ENCODE data around the gene ESR1. TPM values are rescaled to one million over a fixed set of nuclear protein-coding genes. Genes with fewer than 3 reads are reported as not detected.
"Not testable (repeated sequence)": the region's sequence is repeated elsewhere in the genome, so short reads cannot be mapped to it uniquely, and the experiment has no call there.

ESR1 gene
- polyA plus RNA-seq, 4 donors, result 0.13 to 0.55 TPM; not detected in 2

DNA sequence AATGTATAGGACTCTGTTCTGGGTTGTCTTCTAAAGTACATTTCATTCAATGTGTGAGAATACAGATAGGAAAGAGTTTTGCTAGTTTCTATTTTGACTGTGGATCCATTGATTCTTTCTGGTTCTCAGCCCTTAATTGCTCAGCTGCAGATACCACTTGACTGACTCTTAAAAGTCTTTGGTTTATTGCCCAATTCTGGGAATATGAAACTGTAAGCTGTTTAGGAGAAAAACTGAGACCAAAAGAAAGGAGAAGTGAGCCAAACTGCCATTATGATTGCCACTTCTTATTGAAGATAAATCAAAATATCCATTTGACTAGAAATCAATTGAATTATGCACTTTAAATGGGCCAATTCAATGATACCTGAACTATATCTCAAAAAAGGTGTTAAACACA, 211.4 kb downstream of the ESR1 start:
- DNase-seq (no peak), FAIRE-seq (no peak)
- Histone ChIP-seq H3K4me3 (ENCODE audit: low read depth in 1 of 3, low read length in 3 of 3) (no peak overlapping the region), H3K4me1 (ENCODE audit: control insufficient read depth in 3 of 3, insufficient read depth in 2 of 3, low read depth in 1 of 3, low read length in 2 of 3) (no peaks in the 10 kb centered on the region), H3K36me3 (ENCODE audit: control insufficient read depth in 3 of 3, insufficient read depth in 2 of 3, low read depth in 1 of 3, low read length in 3 of 3) (no peaks in the 10 kb centered on the region), H3K27me3 (ENCODE audit: control insufficient read depth in 3 of 3, insufficient read depth in 3 of 3, low read length in 3 of 3) (no peaks in the 10 kb centered on the region), H3K27ac (ENCODE audit: low read depth in 1 of 3, low read length in 2 of 3) (no peak overlapping the region), H3K9me3 (ENCODE audit: control insufficient read depth in 2 of 2, insufficient read depth in 1 of 2, low read depth in 1 of 2, low read length in 1 of 2) (no peaks in the 10 kb centered on the region)

- WGBS, 3 donors, result 86 to 93% (median 88%) methylated on average over 4 of the region's 4 CpGs
- no peak for FAIRE-seq
- no peaks in the 10 kb centered on the region for H3K9me3 ChIP-seq (ENCODE audit: control insufficient read depth in 2 of 2, insufficient read depth in 1 of 2, low read depth in 1 of 2, low read length in 1 of 2)
- no peaks in the 10 kb centered on the region for H3K4me1 ChIP-seq (ENCODE audit: control insufficient read depth in 3 of 3, insufficient read depth in 2 of 3, low read depth in 1 of 3, low read length in 2 of 3)
- H3K27me3 ChIP-seq (ENCODE audit: control insufficient read depth in 3 of 3, insufficient read depth in 3 of 3, low read length in 3 of 3), result no peaks in the 10 kb centered on the region
- no peak for DNase-seq
- H3K4me3 ChIP-seq (ENCODE audit: low read depth in 1 of 3, low read length in 3 of 3), result no peak overlapping the region
- H3K36me3 ChIP-seq (ENCODE audit: control insufficient read depth in 3 of 3, insufficient read depth in 2 of 3, low read depth in 1 of 3, low read length in 3 of 3), result no peaks in the 10 kb centered on the region
- no peak overlapping the region for H3K27ac ChIP-seq (ENCODE audit: low read depth in 1 of 3, low read length in 2 of 3)
These were observed 214.8 kb downstream of the ESR1 start for GRCh38 chr6:152022303-152022702.

DNA sequence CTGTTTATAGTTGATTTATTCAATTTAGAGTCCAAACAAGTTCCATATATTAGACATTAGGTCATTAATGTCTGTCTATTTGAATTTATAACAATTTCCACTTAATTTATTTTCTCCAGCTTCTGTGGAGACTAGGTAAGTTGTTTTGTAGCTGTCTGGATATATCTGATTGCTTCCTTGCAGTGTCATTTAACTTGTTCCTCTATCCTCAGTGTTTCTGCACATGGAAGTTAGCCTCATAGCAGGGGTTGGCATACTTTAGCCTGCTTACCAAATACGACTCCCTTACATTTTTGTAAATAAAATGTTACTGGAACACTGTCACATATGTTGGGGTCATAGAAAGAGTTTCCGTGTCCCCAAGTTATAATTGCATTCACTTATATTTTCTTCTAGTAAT, 216.1 kb downstream of the ESR1 start:
- no peaks in the 10 kb centered on the region for H3K4me1 ChIP-seq (ENCODE audit: control insufficient read depth in 3 of 3, insufficient read depth in 2 of 3, low read depth in 1 of 3, low read length in 2 of 3)
- H3K36me3 ChIP-seq (ENCODE audit: control insufficient read depth in 3 of 3, insufficient read depth in 2 of 3, low read depth in 1 of 3, low read length in 3 of 3), result no peaks in the 10 kb centered on the region
- no peak overlapping the region for H3K4me3 ChIP-seq (ENCODE audit: low read depth in 1 of 3, low read length in 3 of 3)
- FAIRE-seq, result no peak
- 74 to 82% (median 81%) methylated on average over 2 of the region's 2 CpGs for WGBS, 3 donors
- H3K27me3 ChIP-seq (ENCODE audit: control insufficient read depth in 3 of 3, insufficient read depth in 3 of 3, low read length in 3 of 3), result no peaks in the 10 kb centered on the region
- DNase-seq, result no peak
- H3K27ac ChIP-seq (ENCODE audit: low read depth in 1 of 3, low read length in 2 of 3), result no peak overlapping the region
- H3K9me3 ChIP-seq (ENCODE audit: control insufficient read depth in 2 of 2, insufficient read depth in 1 of 2, low read depth in 1 of 2, low read length in 1 of 2), result peaks cover 0 to 9% of the 10 kb centered on the region in 2 donors

DNA sequence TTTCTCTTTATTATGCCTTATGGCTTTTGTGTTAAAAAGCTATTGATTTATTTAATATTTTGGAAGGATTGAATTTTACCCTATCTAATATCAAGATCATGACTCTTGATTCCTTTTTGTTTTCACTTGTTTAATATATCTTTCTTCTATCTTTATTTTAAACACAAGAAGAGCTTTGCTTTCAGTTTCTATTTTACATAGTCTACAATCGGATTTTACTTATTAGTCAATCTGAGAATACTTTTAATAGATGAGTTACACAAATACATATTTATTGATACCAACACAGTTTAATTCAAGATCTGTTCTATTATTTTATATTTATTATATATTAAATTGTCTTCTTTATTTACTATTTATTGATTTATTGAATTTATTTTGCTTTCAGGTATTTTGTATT, 218.8 kb downstream of the ESR1 start:
- no peak for DNase-seq
- no peak overlapping the region for H3K27ac ChIP-seq (ENCODE audit: low read depth in 1 of 3, low read length in 2 of 3)
- no peaks in the 10 kb centered on the region for H3K4me1 ChIP-seq (ENCODE audit: control insufficient read depth in 3 of 3, insufficient read depth in 2 of 3, low read depth in 1 of 3, low read length in 2 of 3)
- H3K36me3 ChIP-seq (ENCODE audit: control insufficient read depth in 3 of 3, insufficient read depth in 2 of 3, low read depth in 1 of 3, low read length in 3 of 3), result no peaks in the 10 kb centered on the region
- 17 to 50% (median 39%) methylated on average over 1 of the region's 1 CpG for WGBS, 3 donors
- no peak overlapping the region for H3K4me3 ChIP-seq (ENCODE audit: low read depth in 1 of 3, low read length in 3 of 3)
- no peaks in the 10 kb centered on the region for H3K27me3 ChIP-seq (ENCODE audit: control insufficient read depth in 3 of 3, insufficient read depth in 3 of 3, low read length in 3 of 3)
- H3K9me3 ChIP-seq (ENCODE audit: control insufficient read depth in 2 of 2, insufficient read depth in 1 of 2, low read depth in 1 of 2, low read length in 1 of 2), result peaks cover 0 to 9% of the 10 kb centered on the region in 2 donors
- FAIRE-seq, result peak; percentile 53

- not testable (repeated sequence) for H3K4me1 ChIP-seq (ENCODE audit: control insufficient read depth in 3 of 3, insufficient read depth in 2 of 3, low read depth in 1 of 3, low read length in 2 of 3); H3K27ac ChIP-seq (ENCODE audit: low read depth in 1 of 3, low read length in 2 of 3); H3K9me3 ChIP-seq (ENCODE audit: control insufficient read depth in 2 of 2, insufficient read depth in 1 of 2, low read depth in 1 of 2, low read length in 1 of 2); H3K4me3 ChIP-seq (ENCODE audit: low read depth in 1 of 3, low read length in 3 of 3); FAIRE-seq; H3K27me3 ChIP-seq (ENCODE audit: control insufficient read depth in 3 of 3, insufficient read depth in 3 of 3, low read length in 3 of 3); H3K36me3 ChIP-seq (ENCODE audit: control insufficient read depth in 3 of 3, insufficient read depth in 2 of 3, low read depth in 1 of 3, low read length in 3 of 3); DNase-seq
- 86 to 94% (median 89%) methylated on average over 6 of the region's 6 CpGs for WGBS, 3 donors
These were observed 219.3 kb downstream of the ESR1 start for GRCh38 chr6:152026744-152027143.

- not testable (repeated sequence) for H3K27ac ChIP-seq (ENCODE audit: low read depth in 1 of 3, low read length in 2 of 3); H3K4me1 ChIP-seq (ENCODE audit: control insufficient read depth in 3 of 3, insufficient read depth in 2 of 3, low read depth in 1 of 3, low read length in 2 of 3); H3K36me3 ChIP-seq (ENCODE audit: control insufficient read depth in 3 of 3, insufficient read depth in 2 of 3, low read depth in 1 of 3, low read length in 3 of 3); H3K27me3 ChIP-seq (ENCODE audit: control insufficient read depth in 3 of 3, insufficient read depth in 3 of 3, low read length in 3 of 3); H3K4me3 ChIP-seq (ENCODE audit: low read depth in 1 of 3, low read length in 3 of 3); FAIRE-seq; DNase-seq; H3K9me3 ChIP-seq (ENCODE audit: control insufficient read depth in 2 of 2, insufficient read depth in 1 of 2, low read depth in 1 of 2, low read length in 1 of 2)
- 85 to 93% (median 89%) methylated on average over 3 to 4 of the region's 4 CpGs for WGBS, 3 donors
These were observed 226.3 kb downstream of the ESR1 start for GRCh38 chr6:152033765-152034164.

DNA sequence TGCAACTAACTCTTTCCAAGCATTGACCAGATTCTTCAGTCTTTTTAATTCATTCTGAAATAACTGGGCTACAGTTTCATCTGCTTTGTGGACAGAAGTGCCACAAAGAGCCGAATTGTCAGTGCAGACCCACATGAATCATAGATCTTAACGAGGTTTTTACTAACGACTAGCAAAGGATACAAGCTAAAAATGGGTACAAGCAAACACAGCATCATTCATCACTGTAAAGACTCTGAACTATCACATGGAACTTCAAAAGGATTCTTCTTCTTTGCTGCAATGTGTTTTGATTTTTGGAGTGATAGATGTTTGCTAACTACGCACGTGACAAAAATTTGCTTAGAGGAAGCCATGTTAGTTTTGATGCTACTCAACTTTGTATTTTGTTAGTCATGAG, 227.1 kb downstream of the ESR1 start:
- WGBS, 3 donors, result 78 to 85% (median 84%) methylated on average over 5 of the region's 5 CpGs
- FAIRE-seq, result no peak

GRCh38 chr6:152046118-152046517, 238.6 kb downstream of the ESR1 start:
- H3K4me3 ChIP-seq (ENCODE audit: low read depth in 1 of 3, low read length in 3 of 3), result no peak overlapping the region
- no peaks in the 10 kb centered on the region for H3K4me1 ChIP-seq (ENCODE audit: control insufficient read depth in 3 of 3, insufficient read depth in 2 of 3, low read depth in 1 of 3, low read length in 2 of 3)
- no peak overlapping the region for H3K27ac ChIP-seq (ENCODE audit: low read depth in 1 of 3, low read length in 2 of 3)
- WGBS, 3 donors, result 81 to 88% (median 81%) methylated on average over 2 of the region's 2 CpGs
- DNase-seq (no peak), FAIRE-seq (no peak)
- no peaks in the 10 kb centered on the region for H3K9me3 ChIP-seq (ENCODE audit: control insufficient read depth in 2 of 2, insufficient read depth in 1 of 2, low read depth in 1 of 2, low read length in 1 of 2)
- no peaks in the 10 kb centered on the region for H3K27me3 ChIP-seq (ENCODE audit: control insufficient read depth in 3 of 3, insufficient read depth in 3 of 3, low read length in 3 of 3)
- H3K36me3 ChIP-seq (ENCODE audit: control insufficient read depth in 3 of 3, insufficient read depth in 2 of 3, low read depth in 1 of 3, low read length in 3 of 3), result no peaks in the 10 kb centered on the region

More for the DNA sequence above, 227.1 kb downstream of the ESR1 start:
- H3K36me3 ChIP-seq (ENCODE audit: control insufficient read depth in 3 of 3, insufficient read depth in 2 of 3, low read depth in 1 of 3, low read length in 3 of 3), result no peaks in the 10 kb centered on the region
- H3K27me3 ChIP-seq (ENCODE audit: control insufficient read depth in 3 of 3, insufficient read depth in 3 of 3, low read length in 3 of 3), result no peaks in the 10 kb centered on the region
- H3K9me3 ChIP-seq (ENCODE audit: control insufficient read depth in 2 of 2, insufficient read depth in 1 of 2, low read depth in 1 of 2, low read length in 1 of 2), result no peaks in the 10 kb centered on the region
- no peak overlapping the region for H3K4me3 ChIP-seq (ENCODE audit: low read depth in 1 of 3, low read length in 3 of 3)
- DNase-seq, result no peak
- no peaks in the 10 kb centered on the region for H3K4me1 ChIP-seq (ENCODE audit: control insufficient read depth in 3 of 3, insufficient read depth in 2 of 3, low read depth in 1 of 3, low read length in 2 of 3)
- H3K27ac ChIP-seq (ENCODE audit: low read depth in 1 of 3, low read length in 2 of 3), result no peak overlapping the region

- Histone ChIP-seq H3K27ac (ENCODE audit: low read depth in 1 of 3, low read length in 2 of 3) (no peak overlapping the region), H3K9me3 (ENCODE audit: control insufficient read depth in 2 of 2, insufficient read depth in 1 of 2, low read depth in 1 of 2, low read length in 1 of 2) (no peaks in the 10 kb centered on the region), H3K4me3 (ENCODE audit: low read depth in 1 of 3, low read length in 3 of 3) (no peak overlapping the region), H3K27me3 (ENCODE audit: control insufficient read depth in 3 of 3, insufficient read depth in 3 of 3, low read length in 3 of 3) (no peaks in the 10 kb centered on the region), H3K4me1 (ENCODE audit: control insufficient read depth in 3 of 3, insufficient read depth in 2 of 3, low read depth in 1 of 3, low read length in 2 of 3) (no peaks in the 10 kb centered on the region), H3K36me3 (ENCODE audit: control insufficient read depth in 3 of 3, insufficient read depth in 2 of 3, low read depth in 1 of 3, low read length in 3 of 3) (no peaks in the 10 kb centered on the region)
- FAIRE-seq (no peak), DNase-seq (no peak)
These were observed 241.4 kb downstream of the ESR1 start for GRCh38 chr6:152048921-152049320.
